ENCODE results near the gene SMKR1. TPM values are rescaled to one million over a fixed set of nuclear protein-coding genes. Genes with fewer than 3 reads are reported as not detected.

Gene SMKR1
- total RNA-seq, 2 donors from 2014 or later = 0.32 TPM; not detected in 1

DNA sequence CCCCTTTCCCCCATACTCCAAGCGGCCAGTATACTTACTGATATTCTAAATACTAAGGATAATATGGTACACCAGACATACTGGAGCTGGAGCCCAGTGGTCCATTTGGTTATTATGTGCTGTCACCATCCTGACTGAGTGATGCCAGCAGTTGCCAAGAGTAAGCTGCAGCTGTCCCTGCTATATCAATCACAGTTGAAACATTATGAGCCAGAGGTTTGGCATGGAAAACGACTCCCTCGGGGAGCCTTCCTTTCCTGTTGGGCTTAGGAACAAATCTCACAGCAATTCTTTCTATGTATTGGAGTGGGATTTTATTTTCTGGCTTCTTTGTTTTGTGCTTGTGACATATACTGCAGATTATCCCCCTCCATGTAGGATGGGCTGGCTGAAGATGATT lies 35.5 kb upstream of the SMKR1 start:
- intact Hi-C loops (cut with DNase I) = no loop called here
- no peaks in the 10 kb centered on the region for H3K27me3 ChIP-seq
- TF ChIP-seq, protein P1, sequence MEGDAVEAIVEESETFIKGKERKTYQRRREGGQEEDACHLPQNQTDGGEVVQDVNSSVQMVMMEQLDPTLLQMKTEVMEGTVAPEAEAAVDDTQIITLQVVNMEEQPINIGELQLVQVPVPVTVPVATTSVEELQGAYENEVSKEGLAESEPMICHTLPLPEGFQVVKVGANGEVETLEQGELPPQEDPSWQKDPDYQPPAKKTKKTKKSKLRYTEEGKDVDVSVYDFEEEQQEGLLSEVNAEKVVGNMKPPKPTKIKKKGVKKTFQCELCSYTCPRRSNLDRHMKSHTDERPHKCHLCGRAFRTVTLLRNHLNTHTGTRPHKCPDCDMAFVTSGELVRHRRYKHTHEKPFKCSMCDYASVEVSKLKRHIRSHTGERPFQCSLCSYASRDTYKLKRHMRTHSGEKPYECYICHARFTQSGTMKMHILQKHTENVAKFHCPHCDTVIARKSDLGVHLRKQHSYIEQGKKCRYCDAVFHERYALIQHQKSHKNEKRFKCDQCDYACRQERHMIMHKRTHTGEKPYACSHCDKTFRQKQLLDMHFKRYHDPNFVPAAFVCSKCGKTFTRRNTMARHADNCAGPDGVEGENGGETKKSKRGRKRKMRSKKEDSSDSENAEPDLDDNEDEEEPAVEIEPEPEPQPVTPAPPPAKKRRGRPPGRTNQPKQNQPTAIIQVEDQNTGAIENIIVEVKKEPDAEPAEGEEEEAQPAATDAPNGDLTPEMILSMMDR (IDR thresholded peaks at IDR 0.05) = no peak
- no peak overlapping the region for H3K9ac ChIP-seq (ENCODE audit: low read depth in 2 of 2, low read length in 2 of 2)
- H3K4me3 ChIP-seq = no peak overlapping the region
- H3K4me1 ChIP-seq = no peaks in the 10 kb centered on the region
- H3K36me3 ChIP-seq = no peaks in the 10 kb centered on the region
- H3K9me3 ChIP-seq = no peaks in the 10 kb centered on the region
- no peak overlapping the region for H3K27ac ChIP-seq
- no peak for DNase-seq

DNA sequence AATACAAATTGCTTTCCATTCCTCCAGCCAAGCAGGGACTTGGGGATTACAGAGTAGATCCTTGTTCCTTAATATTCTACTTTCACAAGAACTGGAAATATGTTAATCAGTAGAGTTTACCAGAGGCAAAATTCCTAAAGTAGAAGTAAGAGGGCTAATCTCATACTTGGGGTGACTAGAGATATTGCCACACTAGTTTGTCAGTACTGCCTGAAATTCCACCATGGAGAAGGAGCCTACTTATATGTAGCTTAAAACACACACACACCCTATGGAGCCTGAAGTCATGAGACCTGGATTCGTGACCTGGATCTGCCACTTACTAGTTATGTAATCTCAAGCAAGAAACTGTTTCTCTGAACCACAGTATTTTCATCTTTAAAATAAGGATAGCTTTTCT lies 34.2 kb upstream of the SMKR1 start:
- TF ChIP-seq, protein P1 (IDR thresholded peaks at IDR 0.05) = no peak
- Histone ChIP-seq H3K27ac (no peak overlapping the region), H3K9ac (ENCODE audit: low read depth in 2 of 2, low read length in 2 of 2) (no peak overlapping the region), H3K4me1 (no peaks in the 10 kb centered on the region), H3K36me3 (no peaks in the 10 kb centered on the region), H3K4me3 (no peak overlapping the region), H3K27me3 (no peaks in the 10 kb centered on the region), H3K9me3 (no peaks in the 10 kb centered on the region)
- no peak for DNase-seq
- intact Hi-C loops (cut with DNase I) = no loop called here

DNA sequence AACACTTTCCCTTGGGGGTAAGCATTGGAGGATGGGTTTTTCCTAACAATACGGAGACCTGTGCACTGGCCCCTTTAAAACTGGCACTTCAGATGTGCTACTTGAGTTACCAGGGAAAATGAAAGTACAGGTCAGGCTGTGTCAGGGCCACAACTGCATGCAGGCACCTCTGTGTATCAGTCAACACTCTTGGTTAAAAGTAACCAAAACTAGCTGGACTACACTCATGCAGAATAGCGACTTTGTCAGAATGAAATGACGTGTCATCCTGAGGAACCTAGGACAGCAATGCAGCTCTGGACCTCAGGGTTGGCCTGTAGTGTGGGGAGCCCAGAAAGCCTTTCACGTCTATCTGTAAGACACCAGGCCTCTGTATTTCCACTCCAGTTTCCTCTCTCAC lies 33.8 kb upstream of the SMKR1 start:
- H3K27me3 ChIP-seq = no peaks in the 10 kb centered on the region
- no peak overlapping the region for H3K9ac ChIP-seq (ENCODE audit: low read depth in 2 of 2, low read length in 2 of 2)
- no peaks in the 10 kb centered on the region for H3K9me3 ChIP-seq
- no peaks in the 10 kb centered on the region for H3K4me1 ChIP-seq
- H3K4me3 ChIP-seq = no peak overlapping the region
- no peaks in the 10 kb centered on the region for H3K36me3 ChIP-seq
- intact Hi-C loops (cut with DNase I) = no loop called here
- TF ChIP-seq, protein P1 (IDR thresholded peaks at IDR 0.05) = no peak
- no peak for DNase-seq
- H3K27ac ChIP-seq = no peak overlapping the region

DNA sequence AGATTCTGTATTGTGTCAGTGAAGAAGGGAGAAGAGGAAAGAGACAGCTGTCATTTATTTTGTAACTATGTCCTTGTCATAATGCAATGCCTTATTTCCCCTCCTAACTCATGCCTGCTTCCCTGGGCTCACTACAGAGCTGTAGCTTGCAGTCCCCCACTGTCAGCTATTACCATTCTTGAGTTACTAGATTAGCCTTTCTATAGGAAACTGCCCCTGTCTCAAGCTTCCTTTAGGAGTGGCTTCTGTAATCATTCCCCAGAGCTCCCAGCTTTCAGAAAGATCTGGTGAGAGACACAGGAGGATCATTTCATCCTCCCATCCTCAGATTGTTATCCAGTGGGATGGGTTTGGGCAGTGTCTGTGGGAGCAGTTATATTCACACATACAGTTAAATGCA lies 32.4 kb upstream of the SMKR1 start:
- intact Hi-C loops (cut with DNase I) = loop anchor here (5.0 kb wide), 2 partner anchors 103 to 253 kb away; no protein-coding TSS in a partner anchor
- no peaks in the 10 kb centered on the region for H3K4me1 ChIP-seq
- no peaks in the 10 kb centered on the region for H3K36me3 ChIP-seq
- no peak for DNase-seq
- TF ChIP-seq, protein P1 (IDR thresholded peaks at IDR 0.05) = no peak
- no peak overlapping the region for H3K4me3 ChIP-seq
- H3K9me3 ChIP-seq = no peaks in the 10 kb centered on the region
- no peak overlapping the region for H3K9ac ChIP-seq (ENCODE audit: low read depth in 2 of 2, low read length in 2 of 2)
- H3K27me3 ChIP-seq = no peaks in the 10 kb centered on the region
- H3K27ac ChIP-seq = no peak overlapping the region

DNA sequence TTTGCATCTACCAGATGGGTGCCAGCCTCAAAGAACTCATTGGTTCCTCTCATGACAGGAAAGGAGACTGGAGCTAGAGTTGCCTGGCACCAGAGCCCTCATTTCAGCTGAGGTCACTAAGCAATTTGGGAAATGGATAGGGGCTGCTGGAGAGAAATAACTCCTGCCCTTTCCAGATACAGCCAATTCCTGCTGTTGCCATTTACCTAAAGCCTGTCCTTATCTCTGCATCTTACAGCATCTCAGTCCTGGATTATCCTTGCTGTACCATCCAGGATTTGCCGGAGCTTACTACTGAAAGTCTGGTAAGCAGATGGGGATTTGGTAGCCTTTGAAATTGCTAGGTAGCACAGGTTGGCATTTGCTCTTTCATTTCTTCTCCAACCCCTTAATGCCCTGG lies 31.9 kb upstream of the SMKR1 start:
- no peak overlapping the region for H3K27ac ChIP-seq

More for the DNA sequence above, 31.9 kb upstream of the SMKR1 start:
- H3K9ac ChIP-seq (ENCODE audit: low read depth in 2 of 2, low read length in 2 of 2) = no peak overlapping the region
- no peak overlapping the region for H3K4me3 ChIP-seq
- no peaks in the 10 kb centered on the region for H3K27me3 ChIP-seq
- intact Hi-C loops (cut with DNase I) = loop anchor here (5.0 kb wide), 2 partner anchors 103 to 253 kb away; no protein-coding TSS in a partner anchor
- H3K4me1 ChIP-seq = no peaks in the 10 kb centered on the region
- H3K36me3 ChIP-seq = no peaks in the 10 kb centered on the region
- DNase-seq = no peak
- H3K9me3 ChIP-seq = no peaks in the 10 kb centered on the region
- TF ChIP-seq, protein P1 (IDR thresholded peaks at IDR 0.05) = no peak

Measured in colonic mucosa (tissue), 4 donors.